Heart left ventricle (tissue), 13 donors: ENCODE data around the gene IL20RA.

Experiments
- CTCF ChIP-seq, 12 donors: fragments of 200-600 bp; sonication (generic) in 4 of 12; IDR thresholded peaks; one replicate each; pipeline versions ENCODE4 v1.5.0 to v1.8.0; 2018 to 2022; ENCODE audit warnings: antibody characterized with exemption in 12 of 12, mild to moderate bottlenecking in 5 of 12
- POLR2A ChIP-seq, 2 donors: fragments of 450-650 bp; IDR thresholded peaks; one replicate each; pipeline ENCODE4 v1.6.1; 2017; ENCODE audit warnings: antibody characterized with exemption in 2 of 2, mild to moderate bottlenecking in 2 of 2, moderate library complexity in 2 of 2
- donor health status: ischemic (EF 13 %, LVEDD 7.1; RV severe dilation, severe dysfunction).
- donor health status: DM: no; HTN: yes; CAD: no.
- donor health status: DM: no; HTN: no; CAD: no.
- donor health status: ischemic (EF 25% LVEDD 6.9; RV normal size, moderate dysfunction).
- donor health status: ischemic (EF 25% LVEDD 5.7; RV mildly dilated, moderate dysfunction).
- donor health status: ischemic (EF 35%, LVEDD 5.7; RV mildly dilated, moderate dysfunction).
- donor health status: nonischemic (EF 11% LVEDD 7.7; RV severe dilation, severe dysfunction).
- donor health status: DM: yes; HTN: yes; CAD: no.
- donor health status: PGD.
- donor health status: ischemic (EF 29% LVEDD 5.4; RV normal size, mild dysfunction).
- donor health status: nonischemic (EF 23%, LVEDD 6.1; RV moderate dilation, normal function).

- TF ChIP-seq POLR2A (IDR thresholded peaks at IDR 0.05) (no peak), CTCF (IDR thresholded peaks at IDR 0.05) (no peak)
These were observed 85.3 kb downstream of the IL20RA start for GRCh38 chr6:136959471-136959891.
